ENCODE results near the gene MACROD2. TPM values are rescaled to one million over a fixed set of nuclear protein-coding genes. Genes with fewer than 3 reads are reported as not detected.

Gene MACROD2
- total RNA-seq, 1 experiment from 2014 or later: 1.6 TPM

DNA sequence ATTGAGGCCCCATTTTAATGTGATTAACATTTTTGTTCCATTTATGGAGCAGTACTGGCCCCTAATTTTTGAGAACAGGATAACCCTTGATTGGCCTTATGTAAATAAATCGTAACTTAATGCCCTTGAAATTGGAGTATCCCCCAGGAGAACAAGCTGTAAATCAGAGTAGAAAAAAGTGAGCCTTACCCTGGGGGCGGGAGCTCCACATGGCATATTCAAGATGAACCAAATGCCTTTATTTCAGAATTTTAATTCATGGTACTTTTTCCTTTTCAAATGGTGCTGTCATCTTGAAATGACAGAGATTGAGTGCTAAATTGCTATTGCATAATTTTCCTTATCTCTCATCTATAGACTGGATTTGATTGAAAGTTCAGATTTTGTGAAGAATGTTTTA, 1151.6 kb downstream of the MACROD2 start:
- no peak overlapping the region for H3K4me3 Mint-ChIP-seq
- Histone ChIP-seq H2BK12ac (ENCODE audit: insufficient read length, low read depth, low read length) (no peak overlapping the region), H4K5ac (ENCODE audit: insufficient read length, low read depth, low read length) (no peak overlapping the region), H3K23me2 (ENCODE audit: insufficient read length, low read depth, low read length, poor library complexity, severe bottlenecking) (no peaks in the 10 kb centered on the region), H2BK5ac (ENCODE audit: insufficient read length, low read length) (no peak overlapping the region), H3K4ac (ENCODE audit: low read depth, low read length) (no peak overlapping the region), H3K23ac (ENCODE audit: insufficient read length, low read depth, low read length) (no peak overlapping the region), H3K14ac (ENCODE audit: insufficient read depth, low read length) (no peak overlapping the region), H3K27ac (ENCODE audit: insufficient read length, low read depth, low read length) (no peak overlapping the region), H4K91ac (ENCODE audit: insufficient read length, low read depth, low read length) (no peak overlapping the region), H3K56ac (ENCODE audit: insufficient read length, low read depth, low read length) (no peak overlapping the region), H3K79me1 (ENCODE audit: insufficient read depth, low read depth, low read length, poor library complexity, severe bottlenecking) (no peaks in the 10 kb centered on the region), H2BK15ac (ENCODE audit: low read depth, low read length) (no peak overlapping the region), H3T11ph (ENCODE audit: low read length) (no peak overlapping the region), H3K4me2 (ENCODE audit: insufficient read depth, insufficient read length, low read length) (no peak overlapping the region), H3K9ac (ENCODE audit: extremely low read depth, insufficient read length, low read length) (no peak overlapping the region), H4K20me1 (ENCODE audit: control insufficient read depth, insufficient read depth, insufficient read length) (no peaks in the 10 kb centered on the region), H3K18ac (ENCODE audit: insufficient read length, low read depth, low read length) (no peak overlapping the region), H2AFZ (ENCODE audit: low read length) (no peak overlapping the region), H3K79me2 (ENCODE audit: insufficient read depth, low read length) (no peaks in the 10 kb centered on the region), H2BK20ac (ENCODE audit: low read depth, low read length, poor library complexity, severe bottlenecking) (no peak overlapping the region), H4K8ac (replicated peaks; ENCODE audit: insufficient read length, low read depth, low read length) (no peak overlapping the region), H2BK120ac (ENCODE audit: low read depth, low read length, poor library complexity, severe bottlenecking) (no peak overlapping the region), H2AK5ac (ENCODE audit: insufficient read length, low read length) (no peak overlapping the region), H3K4me1 (ENCODE audit: insufficient read depth, low read length) (no peaks in the 10 kb centered on the region), H3K27me3 (ENCODE audit: insufficient read depth, low read length) (no peaks in the 10 kb centered on the region), H3K9me3 (ENCODE audit: control insufficient read depth, low read depth, low read length) (no peaks in the 10 kb centered on the region)
- H3K27ac Mint-ChIP-seq: no peak overlapping the region
- H3K36me3 Mint-ChIP-seq (ENCODE audit: insufficient read depth in 1 of 3, low read depth in 3 of 3): peaks cover 0 to 13% (median 9%) of the 10 kb centered on the region in 3 experiments; a peak in 5 of 7 replicates
- no CpG with 5 or more reads among the region's 2 CpGs for WGBS (ENCODE audit: extremely low coverage, insufficient read length, low lambda C conversion rate)
- H3K4me1 Mint-ChIP-seq: peaks cover 10 to 13% of the 10 kb centered on the region in 2 experiments; a peak in 2 of 4 replicates
- H3K27me3 Mint-ChIP-seq (ENCODE audit: low read depth): no peaks in the 10 kb centered on the region; the same call in 1 of the 2 replicates
- no peak for DNase-seq
- H3K9me3 Mint-ChIP-seq: no peaks in the 10 kb centered on the region; a peak in 5 of 5 replicates
- TF ChIP-seq, protein P1, sequence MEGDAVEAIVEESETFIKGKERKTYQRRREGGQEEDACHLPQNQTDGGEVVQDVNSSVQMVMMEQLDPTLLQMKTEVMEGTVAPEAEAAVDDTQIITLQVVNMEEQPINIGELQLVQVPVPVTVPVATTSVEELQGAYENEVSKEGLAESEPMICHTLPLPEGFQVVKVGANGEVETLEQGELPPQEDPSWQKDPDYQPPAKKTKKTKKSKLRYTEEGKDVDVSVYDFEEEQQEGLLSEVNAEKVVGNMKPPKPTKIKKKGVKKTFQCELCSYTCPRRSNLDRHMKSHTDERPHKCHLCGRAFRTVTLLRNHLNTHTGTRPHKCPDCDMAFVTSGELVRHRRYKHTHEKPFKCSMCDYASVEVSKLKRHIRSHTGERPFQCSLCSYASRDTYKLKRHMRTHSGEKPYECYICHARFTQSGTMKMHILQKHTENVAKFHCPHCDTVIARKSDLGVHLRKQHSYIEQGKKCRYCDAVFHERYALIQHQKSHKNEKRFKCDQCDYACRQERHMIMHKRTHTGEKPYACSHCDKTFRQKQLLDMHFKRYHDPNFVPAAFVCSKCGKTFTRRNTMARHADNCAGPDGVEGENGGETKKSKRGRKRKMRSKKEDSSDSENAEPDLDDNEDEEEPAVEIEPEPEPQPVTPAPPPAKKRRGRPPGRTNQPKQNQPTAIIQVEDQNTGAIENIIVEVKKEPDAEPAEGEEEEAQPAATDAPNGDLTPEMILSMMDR (conservative IDR thresholded peaks at IDR 0.05): no peak

Data from H9 (cell line).